K562 (cell line): ENCODE measurements around the gene CLDN7. TPM values are rescaled to one million over a fixed set of nuclear protein-coding genes. Genes with fewer than 3 reads are reported as not detected.

Experiments
- ATAC-seq: fragments of 200-7000 bp; cut with Tn5 transposase; 3 replicates; pipeline ENCODE4 v1.9.1; 2020; ENCODE audit warnings: moderate library complexity
- BruUV-seq: library from RNA; stranded (reverse); fragments of 400-500 nt; replicated peaks from 2 replicates; lab custom pipeline; 2021; lab: Mats Ljungman, UMichigan
- CTCF ChIA-PET: fragments of 300-600 bp; formaldehyde crosslinking; extraction: SDS; loops from one replicate; lab custom pipeline; 2021; ENCODE audit warnings: low intra/inter-chr PET ratio; lab: Yijun Ruan, JAX
- POLR2A ChIA-PET: fragments of 300-600, 350-650 bp; sonication (Branson Sonifier 250); formaldehyde crosslinking; extraction: SDS; loops from one replicate; lab custom pipeline; 2021; ENCODE audit warnings: antibody characterized with exemption, inconsistent platforms; lab: Yijun Ruan, JAX
- DNase-seq, 4 experiments: peaks; one replicate each; pipeline versions ENCODE4 v3.0.0 to v3.0.0-alpha.2; 2011 to 2018; ENCODE audit warnings: low spot score in 3 of 4, mixed read lengths in 3 of 4; ENCODE audit errors: extremely low read depth in 1 of 4
- FAIRE-seq: peaks from 2 replicates; lab custom pipeline; 2011; peaks lifted over from hg19 to GRCh38; lab: Jason Lieb, UNC
- H2AFZ ChIP-seq: 2 replicates; pipeline ENCODE4 v1.6.0; 2011; ENCODE audit warnings: low read depth, low read length, control low read depth, inconsistent platforms
- H3K27ac ChIP-seq: fragments of 200-600 bp; 3 replicates; pipeline ENCODE4 v1.8.0; 2011; ENCODE audit warnings: low read depth, mild to moderate bottlenecking, control low read depth, inconsistent platforms, low read length, moderate library complexity, mixed read lengths; ENCODE audit errors: extremely low read depth
- H3K27me3 ChIP-seq, 2 experiments: fragments of 300-600 bp in 1 of 2; 2 replicates in 1 of 2; 3 replicates in 1 of 2; pipeline versions ENCODE4 v1.6.0 to v1.8.0; 2011; ENCODE audit warnings: inconsistent platforms in 2 of 2, low read length in 2 of 2, mild to moderate bottlenecking in 1 of 2, mixed read lengths in 1 of 2, moderate library complexity in 1 of 2; ENCODE audit not compliant: control insufficient read depth in 2 of 2, insufficient read depth in 2 of 2
- H3K36me3 ChIP-seq: fragments of 300-600 bp; 3 replicates; pipeline ENCODE4 v1.8.0; 2011; ENCODE audit warnings: mild to moderate bottlenecking, low read length, inconsistent platforms; ENCODE audit not compliant: control insufficient read depth, insufficient read depth
- H3K4me1 ChIP-seq, 2 experiments: fragments of 200-600 bp in 1 of 2; replicated peaks in 1 of 2; 2 replicates in 1 of 2; 3 replicates in 1 of 2; pipeline versions ENCODE4 v1.5.1 to v1.8.0; 2011; ENCODE audit warnings: inconsistent platforms in 2 of 2, low read length in 2 of 2, mild to moderate bottlenecking in 1 of 2, mixed read lengths in 1 of 2, moderate library complexity in 1 of 2; ENCODE audit not compliant: control insufficient read depth in 2 of 2, insufficient read depth in 2 of 2
- H3K4me2 ChIP-seq: 2 replicates; pipeline ENCODE4 v1.6.1; 2011; ENCODE audit warnings: low read length, control low read depth, inconsistent platforms, mixed read lengths; ENCODE audit not compliant: insufficient read depth
- H3K4me3 ChIP-seq: fragments of 200-600 bp; sonication (generic), shearing (Covaris generic); 2 replicates; pipeline ENCODE4 v1.5.1; 2016; ENCODE audit warnings: control low read depth, inconsistent platforms
- H3K79me2 ChIP-seq: fragments of 200-600 bp; 3 replicates; pipeline ENCODE4 v1.8.0; 2011; ENCODE audit warnings: low read length, inconsistent platforms; ENCODE audit not compliant: control insufficient read depth, insufficient read depth
- H3K9ac ChIP-seq, 2 experiments: 2 replicates each; pipeline versions ENCODE4 v1.6.0 to v1.6.1; 2011; ENCODE audit warnings: low read depth in 2 of 2, low read length in 2 of 2, control low read depth in 1 of 2, inconsistent platforms in 1 of 2, mild to moderate bottlenecking in 1 of 2, mixed read lengths in 1 of 2; ENCODE audit not compliant: insufficient read depth in 1 of 2
- H3K9me1 ChIP-seq: one replicate; pipeline ENCODE4 v1.6.0; 2011; ENCODE audit warnings: inconsistent platforms, mild to moderate bottlenecking, low read length, moderate library complexity; ENCODE audit not compliant: control insufficient read depth, insufficient read depth
- H3K9me3 ChIP-seq: replicated peaks from 2 replicates; pipeline ENCODE4 v1.5.1; 2011; ENCODE audit warnings: low read depth, low read length, inconsistent platforms; ENCODE audit not compliant: control insufficient read depth, insufficient read depth
- H4K20me1 ChIP-seq: replicated peaks from 2 replicates; pipeline ENCODE4 v1.6.1; 2011; ENCODE audit warnings: low read length, inconsistent platforms, mixed read lengths; ENCODE audit not compliant: control insufficient read depth, insufficient read depth
- NFIC ChIP-seq: fragments of 450-650 bp; IDR thresholded peaks from 2 replicates; pipeline ENCODE4 v1.6.1; 2017; ENCODE audit warnings: mild to moderate bottlenecking, inconsistent platforms
- NRF1 ChIP-seq, 2 experiments: fragments of 450-650 bp; IDR thresholded peaks in 1 of 2; conservative IDR thresholded peaks in 1 of 2; 2 replicates each; pipeline ENCODE4 v1.6.1; 2014; ENCODE audit warnings: mild to moderate bottlenecking in 2 of 2
- TEAD4 ChIP-seq, 2 experiments: sonication (generic) in 1 of 2; formaldehyde crosslinking in 1 of 2; IDR thresholded peaks; 2 replicates each; pipeline versions ENCODE4 v1.6.1 to v1.8.0; 2012 to 2022; ENCODE audit warnings: borderline replicate concordance in 1 of 2, inconsistent platforms in 1 of 2, low read length in 1 of 2, mild to moderate bottlenecking in 1 of 2, missing genetic modification reagents in 1 of 2
- ZNF589 ChIP-seq: fragments of 200-800 bp; sonication (Bioruptor generic); IDR thresholded peaks from 2 replicates; pipeline ENCODE4 v1.6.1; 2016; ENCODE audit warnings: low read depth, missing genetic modification characterization, missing compliant biosample characterization
- WGBS: fragments of 100-300 bp; shearing (Covaris generic); methylation state at CpG from one replicate; pipeline ENCODE4 v1.1.6; 2016; ENCODE audit warnings: low coverage, mixed read lengths; ENCODE audit not compliant: insufficient coverage; ENCODE audit errors: missing lambda C conversion rate; 5-methylcytosine and 5-hydroxymethylcytosine counted together
- in situ Hi-C: fragments of 300-500 bp; cut with MboI; formaldehyde crosslinking; loops from 4 replicates; pipeline ENCODE4 v1.15.0; 2018; ENCODE audit warnings: inconsistent platforms, mixed read lengths
- intact Hi-C: fragments of 100-400 bp; cut with micrococcal nuclease; formaldehyde crosslinking; loops from 2 replicates; pipeline ENCODE4 v1.14.2; 2022
- polyA plus RNA-seq, 8 experiments: library from polyadenylated mRNA; depleted of rRNA in 4 of 8; stranded (reverse) in 5 of 8; unstranded in 3 of 8; fragments of >200 nt; fragmentation: Nextera tagmentation in 2 of 8; fragmentation: Illumina TruSeq in 1 of 8; extraction: Ambion mirVana in 2 of 8; extraction: Trizol in 1 of 8; gene quantifications; 2 replicates each; pipeline versions ENCODE4 v1.2.1 to v1.2.3, GENCODE V29; 2011 to 2014; ENCODE audit warnings: inconsistent platforms in 1 of 8, missing spikeins in 1 of 8
- total RNA-seq, 7 experiments: library from RNA; depleted of rRNA in 6 of 7; stranded (reverse); fragments of >200 nt in 6 of 7; fragmentation: Illumina TruSeq in 2 of 7; extraction: Trizol in 2 of 7; gene quantifications; 2 replicates each; pipeline versions ENCODE4 v1.2.1 to v1.2.3, GENCODE V29; 2011 to 2021; ENCODE audit warnings: low replicate concordance in 1 of 7
- TF ChIP-seq, protein P1 (sequence below): sonication (generic); formaldehyde crosslinking; IDR thresholded peaks from 2 replicates; pipeline ENCODE4 v1.9.0; 2022; ENCODE audit warnings: mild to moderate bottlenecking, missing genetic modification reagents
- TF ChIP-seq, protein P2 (sequence below), 2 experiments: fragments of 450-650 bp in 1 of 2; sonication (generic) in 1 of 2; formaldehyde crosslinking in 1 of 2; IDR thresholded peaks; 2 replicates each; pipeline versions ENCODE4 v1.7.1 to v1.9.0; 2016 to 2022; ENCODE audit warnings: inconsistent platforms in 1 of 2, mild to moderate bottlenecking in 1 of 2, missing genetic modification reagents in 1 of 2
- TF ChIP-seq, protein P3 (sequence below), 3 experiments: fragments of 200-800 bp in 1 of 3; sonication (Bioruptor generic) in 1 of 3; sonication (generic) in 1 of 3; formaldehyde crosslinking in 1 of 3; IDR thresholded peaks; 2 replicates each; pipeline versions ENCODE4 v1.6.1 to v1.8.0; 2016 to 2022; ENCODE audit warnings: mild to moderate bottlenecking in 2 of 3, missing compliant biosample characterization in 2 of 3, missing genetic modification characterization in 2 of 3, missing genetic modification reagents in 1 of 3

Gene CLDN7
- total and polyA plus RNA-seq, 9 of the 15 experiments (the other 6 are each of a cell fraction or from before 2014, with no cell fraction given) = 2.2 to 14.5 (median 7.6) TPM

DNA sequence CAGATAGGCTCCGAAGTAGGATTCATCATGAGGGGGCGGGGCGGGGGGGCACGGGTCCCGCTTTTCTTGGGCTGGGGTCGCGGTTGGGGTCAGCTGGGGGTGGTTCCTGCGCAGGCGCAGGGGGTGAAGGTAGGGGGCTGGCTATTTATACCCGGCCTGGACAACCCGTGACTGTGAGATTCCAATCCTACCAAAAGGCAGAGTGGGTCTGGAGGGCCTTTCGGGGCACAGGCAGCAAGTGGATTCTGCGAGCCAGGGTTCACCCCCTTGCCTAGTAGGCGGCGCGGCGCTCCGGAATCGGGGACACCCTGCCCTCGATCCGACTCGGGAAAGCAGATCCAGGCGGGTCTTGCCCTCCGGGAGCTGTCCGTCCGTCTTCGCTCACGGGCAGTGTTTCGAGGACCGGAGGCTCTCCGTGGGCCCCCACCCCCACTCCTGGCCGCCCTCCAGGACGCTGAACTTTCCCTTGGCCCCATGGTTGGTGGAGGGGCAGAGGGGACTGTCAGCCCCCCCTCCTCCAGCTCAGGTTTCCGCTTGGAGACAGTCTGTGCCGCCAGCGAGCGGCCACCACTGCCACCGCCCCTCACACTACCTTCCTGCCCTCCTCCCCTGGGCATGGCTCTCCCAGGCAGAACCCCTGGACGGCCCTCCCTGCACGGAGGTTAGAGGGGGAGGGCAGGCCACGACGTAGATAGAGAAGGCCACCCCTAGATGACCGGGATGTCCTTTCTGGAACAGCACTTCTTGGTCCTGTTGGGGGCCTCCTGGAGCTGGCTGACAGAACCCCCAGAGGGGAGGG lies 19.9 kb upstream of the CLDN7 start:
- intact Hi-C loops (loop anchor here (2.0 to 5.0 kb wide), 2 partner anchors 45 to 63 kb away; partner anchors contain the start of gene PHF23), in situ Hi-C loops (loop anchor here (5.0 kb wide), 1 partner anchor 60 kb away; no protein-coding TSS in a partner anchor)
- Histone ChIP-seq H2AFZ (peak overlapping the region; percentile 61), H3K9me3 (no peaks in the 10 kb centered on the region), H3K79me2 (no peaks in the 10 kb centered on the region; the same call in 2 of the 3 replicates), H3K4me3 (peak overlapping the region; percentile 65), H3K27me3 (no peaks in the 10 kb centered on the region), H3K4me1 (peaks cover 15 to 44% of the 10 kb centered on the region in 2 experiments; a peak in 4 of 5 replicates), H3K9ac (peak overlapping the region; percentile 65 to 91), H3K27ac (peak overlapping the region; percentile 39), H4K20me1 (no peaks in the 10 kb centered on the region; the same call in 1 of the 2 replicates), H3K36me3 (0 out of 3 replicates have a peak, but pooled peaks cover 3% of the 10 kb centered on the region), H3K9me1 (no peaks in the 10 kb centered on the region), H3K4me2 (peak overlapping the region; percentile 73)
- FAIRE-seq = no peak
- DNase-seq = peak in 3 of 4 experiments; percentile 28 to 44 (median 35)
- ChIA-PET POLR2A (interaction anchor here (0.6 to 1.8 kb wide), 9 partner anchors 12 to 874 kb away, joined by 3 to 6 read pairs (median 4); no protein-coding TSS in a partner anchor), CTCF (interaction anchor here (2.1 to 2.3 kb wide), 2 partner anchors 14 to 63 kb away, joined by 19 to 32 read pairs; no protein-coding TSS in a partner anchor)
- 0% methylated on average over 14 of the region's 43 CpGs for WGBS
- BruUV-seq = TSS peak; percentile 68
- ATAC-seq = peak; percentile 2
- TF ChIP-seq, protein P1, sequence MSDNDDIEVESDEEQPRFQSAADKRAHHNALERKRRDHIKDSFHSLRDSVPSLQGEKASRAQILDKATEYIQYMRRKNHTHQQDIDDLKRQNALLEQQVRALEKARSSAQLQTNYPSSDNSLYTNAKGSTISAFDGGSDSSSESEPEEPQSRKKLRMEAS = no peak
- TF ChIP-seq, protein P2, sequence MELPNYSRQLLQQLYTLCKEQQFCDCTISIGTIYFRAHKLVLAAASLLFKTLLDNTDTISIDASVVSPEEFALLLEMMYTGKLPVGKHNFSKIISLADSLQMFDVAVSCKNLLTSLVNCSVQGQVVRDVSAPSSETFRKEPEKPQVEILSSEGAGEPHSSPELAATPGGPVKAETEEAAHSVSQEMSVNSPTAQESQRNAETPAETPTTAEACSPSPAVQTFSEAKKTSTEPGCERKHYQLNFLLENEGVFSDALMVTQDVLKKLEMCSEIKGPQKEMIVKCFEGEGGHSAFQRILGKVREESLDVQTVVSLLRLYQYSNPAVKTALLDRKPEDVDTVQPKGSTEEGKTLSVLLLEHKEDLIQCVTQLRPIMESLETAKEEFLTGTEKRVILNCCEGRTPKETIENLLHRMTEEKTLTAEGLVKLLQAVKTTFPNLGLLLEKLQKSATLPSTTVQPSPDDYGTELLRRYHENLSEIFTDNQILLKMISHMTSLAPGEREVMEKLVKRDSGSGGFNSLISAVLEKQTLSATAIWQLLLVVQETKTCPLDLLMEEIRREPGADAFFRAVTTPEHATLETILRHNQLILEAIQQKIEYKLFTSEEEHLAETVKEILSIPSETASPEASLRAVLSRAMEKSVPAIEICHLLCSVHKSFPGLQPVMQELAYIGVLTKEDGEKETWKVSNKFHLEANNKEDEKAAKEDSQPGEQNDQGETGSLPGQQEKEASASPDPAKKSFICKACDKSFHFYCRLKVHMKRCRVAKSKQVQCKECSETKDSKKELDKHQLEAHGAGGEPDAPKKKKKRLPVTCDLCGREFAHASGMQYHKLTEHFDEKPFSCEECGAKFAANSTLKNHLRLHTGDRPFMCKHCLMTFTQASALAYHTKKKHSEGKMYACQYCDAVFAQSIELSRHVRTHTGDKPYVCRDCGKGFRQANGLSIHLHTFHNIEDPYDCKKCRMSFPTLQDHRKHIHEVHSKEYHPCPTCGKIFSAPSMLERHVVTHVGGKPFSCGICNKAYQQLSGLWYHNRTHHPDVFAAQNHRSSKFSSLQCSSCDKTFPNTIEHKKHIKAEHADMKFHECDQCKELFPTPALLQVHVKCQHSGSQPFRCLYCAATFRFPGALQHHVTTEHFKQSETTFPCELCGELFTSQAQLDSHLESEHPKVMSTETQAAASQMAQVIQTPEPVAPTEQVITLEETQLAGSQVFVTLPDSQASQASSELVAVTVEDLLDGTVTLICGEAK (IDR thresholded peaks at IDR 0.05) = no peak
- TF ChIP-seq, protein P2 (CRISPR knock-in tag; IDR thresholded peaks at IDR 0.05) = no peak
- TF ChIP-seq NRF1 (conservative IDR thresholded peaks at IDR 0.05 in 1 of 2, IDR thresholded peaks at IDR 0.05 in 1 of 2) = peak; percentile 77 to 80
- TF ChIP-seq, protein P3, sequence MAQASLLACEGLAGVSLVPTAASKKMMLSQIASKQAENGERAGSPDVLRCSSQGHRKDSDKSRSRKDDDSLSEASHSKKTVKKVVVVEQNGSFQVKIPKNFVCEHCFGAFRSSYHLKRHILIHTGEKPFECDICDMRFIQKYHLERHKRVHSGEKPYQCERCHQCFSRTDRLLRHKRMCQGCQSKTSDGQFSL (CRISPR knock-in tag; IDR thresholded peaks at IDR 0.05) = peak; percentile 72
- TF ChIP-seq, protein P3 (tag; IDR thresholded peaks at IDR 0.05) = no peak
- TF ChIP-seq TEAD4 (IDR thresholded peaks at IDR 0.05; ENCODE audit: low read length) = no peak
- TF ChIP-seq TEAD4 (CRISPR knock-in tag; IDR thresholded peaks at IDR 0.05; ENCODE audit: borderline replicate concordance) = no peak
- TF ChIP-seq NFIC = peak; percentile 72
- TF ChIP-seq ZNF589 (CRISPR knock-in tag) = no peak
